Liver (tissue), 9 donors: ENCODE results near the gene RAPGEF1. TPM values are rescaled to one million over a fixed set of nuclear protein-coding genes. Genes with fewer than 3 reads are reported as not detected.

Experiments used
- DNase-seq: peaks from one replicate; pipeline ENCODE4 v3.0.0-alpha.2; 2017; ENCODE audit warnings: low spot score
- H3K27ac ChIP-seq, 2 donors: one replicate each; pipeline ENCODE4 v1.7.0; 2013; ENCODE audit warnings: inconsistent platforms in 2 of 2, low read length in 2 of 2, control low read depth in 1 of 2, low read depth in 1 of 2, mild to moderate bottlenecking in 1 of 2
- H3K27me3 ChIP-seq, 4 donors: one replicate each; pipeline versions ENCODE4 v1.6.1 to v1.7.0; 2013; ENCODE audit warnings: low read length in 3 of 4, inconsistent platforms in 1 of 4, mild to moderate bottlenecking in 1 of 4, moderate library complexity in 1 of 4; ENCODE audit not compliant: control insufficient read depth in 4 of 4, insufficient read depth in 4 of 4
- H3K36me3 ChIP-seq, 4 donors: one replicate each; pipeline versions ENCODE4 v1.6.1 to v1.7.0; 2013; ENCODE audit warnings: low read length in 3 of 4, mild to moderate bottlenecking in 3 of 4, low read depth in 1 of 4, moderate library complexity in 1 of 4; ENCODE audit not compliant: control insufficient read depth in 4 of 4, insufficient read depth in 3 of 4
- H3K4me1 ChIP-seq, 4 donors: one replicate each; pipeline versions ENCODE4 v1.6.1 to v1.7.0; 2013; ENCODE audit warnings: low read length in 3 of 4, mild to moderate bottlenecking in 3 of 4, moderate library complexity in 1 of 4; ENCODE audit not compliant: control insufficient read depth in 4 of 4, insufficient read depth in 4 of 4
- H3K4me3 ChIP-seq, 3 donors: one replicate each; pipeline versions ENCODE4 v1.6.1 to v1.7.0; 2013; ENCODE audit warnings: low read length in 3 of 3, control low read depth in 1 of 3, low read depth in 1 of 3, mild to moderate bottlenecking in 1 of 3
- H3K9ac ChIP-seq, 2 donors: one replicate each; pipeline ENCODE4 v1.7.0; 2013; ENCODE audit warnings: low read length in 2 of 2, mild to moderate bottlenecking in 2 of 2, moderate library complexity in 2 of 2, control low read depth in 1 of 2, low read depth in 1 of 2
- H3K9me3 ChIP-seq, 4 donors: one replicate each; pipeline versions ENCODE4 v1.6.1 to v1.7.0; 2013; ENCODE audit warnings: low read length in 3 of 4; ENCODE audit not compliant: control insufficient read depth in 4 of 4
- ATF3 ChIP-seq: IDR thresholded peaks from 2 replicates; pipeline ENCODE4 v1.6.1; 2016; ENCODE audit warnings: antibody characterized with exemption
- EGR1 ChIP-seq, 2 donors: IDR thresholded peaks; 2 replicates each; pipeline ENCODE4 v1.6.1; 2016 to 2018; ENCODE audit warnings: antibody characterized with exemption in 2 of 2, low read depth in 2 of 2
- FOXA1 ChIP-seq: IDR thresholded peaks from 2 replicates; pipeline ENCODE4 v1.6.1; 2016; ENCODE audit warnings: antibody characterized with exemption
- FOXA2 ChIP-seq: IDR thresholded peaks from 2 replicates; pipeline ENCODE4 v1.6.1; 2016; ENCODE audit warnings: antibody characterized with exemption
- GABPA ChIP-seq, 2 donors: IDR thresholded peaks in 1 of 2; conservative IDR thresholded peaks in 1 of 2; 2 replicates each; pipeline ENCODE4 v1.6.1; 2016; ENCODE audit warnings: antibody characterized with exemption in 2 of 2, mild to moderate bottlenecking in 1 of 2, moderate library complexity in 1 of 2
- HNF4A ChIP-seq, 2 donors: conservative IDR thresholded peaks; 2 replicates each; pipeline ENCODE4 v1.6.1; 2016; ENCODE audit warnings: antibody characterized with exemption in 2 of 2, mild to moderate bottlenecking in 2 of 2
- JUND ChIP-seq, 2 donors: IDR thresholded peaks; 2 replicates each; pipeline ENCODE4 v1.6.1; 2016; ENCODE audit warnings: antibody characterized with exemption in 2 of 2
- RAD21 ChIP-seq, 2 donors: IDR thresholded peaks; 2 replicates each; pipeline ENCODE4 v1.6.1; 2016; ENCODE audit warnings: antibody characterized with exemption in 2 of 2, mild to moderate bottlenecking in 2 of 2
- RXRA ChIP-seq, 2 donors: IDR thresholded peaks; 2 replicates each; pipeline ENCODE4 v1.6.1; 2017 to 2018; ENCODE audit warnings: antibody characterized with exemption in 2 of 2, mild to moderate bottlenecking in 1 of 2
- TAF1 ChIP-seq: conservative IDR thresholded peaks from 2 replicates; pipeline ENCODE4 v1.6.1; 2016; ENCODE audit warnings: antibody characterized with exemption, mild to moderate bottlenecking
- YY1 ChIP-seq: IDR thresholded peaks from 2 replicates; pipeline ENCODE4 v1.6.1; 2016; ENCODE audit warnings: antibody characterized with exemption, mild to moderate bottlenecking
- ZBTB33 ChIP-seq: IDR thresholded peaks from 2 replicates; pipeline ENCODE4 v1.6.1; 2016; ENCODE audit warnings: antibody characterized with exemption
- WGBS: extraction: QIAGEN DNeasy Blood & Tissue Kit; methylation state at CpG from one replicate; pipeline ENCODE4 v1.1.7; 2013; 5-methylcytosine and 5-hydroxymethylcytosine counted together
- polyA plus RNA-seq, 2 donors: library from polyadenylated mRNA; stranded (reverse) in 1 of 2; unstranded in 1 of 2; fragments of 200-250 nt in 1 of 2; fragments of >200 nt in 1 of 2; fragmentation: Nextera tagmentation in 1 of 2; extraction: Ambion mirVana in 1 of 2; gene quantifications; one replicate each; pipeline versions ENCODE4 v1.2.1 to v1.2.3, GENCODE V29; 2013 to 2015
- total RNA-seq, 2 donors: library from RNA; depleted of rRNA; stranded (reverse); fragments of >200 nt; gene quantifications; one replicate each; pipeline ENCODE4 v1.2.3, GENCODE V29; 2014
- TF ChIP-seq, protein P1 (sequence below): fragments of 150-350 bp; IDR thresholded peaks from 2 replicates; pipeline ENCODE4 v1.5.1; 2017; ENCODE audit warnings: improper control_type of control experiment, low read depth, low read length; ENCODE audit not compliant: missing input control
- TF ChIP-seq, protein P2 (sequence below): IDR thresholded peaks from 2 replicates; pipeline ENCODE4 v1.6.1; 2016; ENCODE audit warnings: antibody characterized with exemption
- donor health status: healthy.
- donor health status: healthy.
- donor health status: healthy.
- donor health status: healthy.
- donor health status: healthy.

Gene RAPGEF1, protein sequence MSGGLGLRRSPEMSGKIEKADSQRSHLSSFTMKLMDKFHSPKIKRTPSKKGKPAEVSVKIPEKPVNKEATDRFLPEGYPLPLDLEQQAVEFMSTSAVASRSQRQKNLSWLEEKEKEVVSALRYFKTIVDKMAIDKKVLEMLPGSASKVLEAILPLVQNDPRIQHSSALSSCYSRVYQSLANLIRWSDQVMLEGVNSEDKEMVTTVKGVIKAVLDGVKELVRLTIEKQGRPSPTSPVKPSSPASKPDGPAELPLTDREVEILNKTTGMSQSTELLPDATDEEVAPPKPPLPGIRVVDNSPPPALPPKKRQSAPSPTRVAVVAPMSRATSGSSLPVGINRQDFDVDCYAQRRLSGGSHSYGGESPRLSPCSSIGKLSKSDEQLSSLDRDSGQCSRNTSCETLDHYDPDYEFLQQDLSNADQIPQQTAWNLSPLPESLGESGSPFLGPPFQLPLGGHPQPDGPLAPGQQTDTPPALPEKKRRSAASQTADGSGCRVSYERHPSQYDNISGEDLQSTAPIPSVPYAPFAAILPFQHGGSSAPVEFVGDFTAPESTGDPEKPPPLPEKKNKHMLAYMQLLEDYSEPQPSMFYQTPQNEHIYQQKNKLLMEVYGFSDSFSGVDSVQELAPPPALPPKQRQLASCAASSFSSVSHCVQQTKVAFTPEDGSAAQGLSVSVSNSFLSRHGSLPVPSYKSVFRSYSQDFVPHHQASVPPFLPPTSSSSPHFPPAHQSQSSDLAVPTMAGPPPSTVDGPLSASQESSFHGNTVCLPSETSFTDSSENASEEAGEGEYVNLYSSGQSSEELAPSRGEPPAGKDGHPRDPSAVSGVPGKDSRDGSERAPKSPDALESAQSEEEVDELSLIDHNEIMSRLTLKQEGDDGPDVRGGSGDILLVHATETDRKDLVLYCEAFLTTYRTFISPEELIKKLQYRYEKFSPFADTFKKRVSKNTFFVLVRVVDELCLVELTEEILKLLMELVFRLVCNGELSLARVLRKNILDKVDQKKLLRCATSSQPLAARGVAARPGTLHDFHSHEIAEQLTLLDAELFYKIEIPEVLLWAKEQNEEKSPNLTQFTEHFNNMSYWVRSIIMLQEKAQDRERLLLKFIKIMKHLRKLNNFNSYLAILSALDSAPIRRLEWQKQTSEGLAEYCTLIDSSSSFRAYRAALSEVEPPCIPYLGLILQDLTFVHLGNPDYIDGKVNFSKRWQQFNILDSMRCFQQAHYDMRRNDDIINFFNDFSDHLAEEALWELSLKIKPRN (N-terminal part only)
- total RNA-seq: 10 to 100 TPM; 14.1 to 19.6 TPM
- 10 to 100 TPM in 1 of 2 donors, 1 to 10 TPM in 1; 5.6 to 19.7 TPM for polyA plus RNA-seq

- H3K27ac ChIP-seq: peak within 1 kb of the TSS; percentile 77 to 88
- no peaks in the 10 kb centered on the region for H3K27me3 ChIP-seq
- H3K9me3 ChIP-seq: no peaks in the 10 kb centered on the region
- WGBS: 7% methylated on average over 69 of the region's 69 CpGs
- H3K4me3 ChIP-seq: peak within 1 kb of the TSS; percentile 57 to 84 (median 78)
- TF ChIP-seq YY1 (no peak), GABPA (IDR thresholded peaks at IDR 0.05 in 1 of 2, conservative IDR thresholded peaks at IDR 0.05 in 1 of 2) (no peak), RAD21 (IDR thresholded peaks at IDR 0.05) (peak; percentile 54 to 76), RXRA (IDR thresholded peaks at IDR 0.05) (no peak), EGR1 (IDR thresholded peaks at IDR 0.05; ENCODE audit: low read depth in 2 of 2) (no peak), FOXA2 (no peak), FOXA1 (no peak), ZBTB33 (no peak)
- TF ChIP-seq, protein P1, sequence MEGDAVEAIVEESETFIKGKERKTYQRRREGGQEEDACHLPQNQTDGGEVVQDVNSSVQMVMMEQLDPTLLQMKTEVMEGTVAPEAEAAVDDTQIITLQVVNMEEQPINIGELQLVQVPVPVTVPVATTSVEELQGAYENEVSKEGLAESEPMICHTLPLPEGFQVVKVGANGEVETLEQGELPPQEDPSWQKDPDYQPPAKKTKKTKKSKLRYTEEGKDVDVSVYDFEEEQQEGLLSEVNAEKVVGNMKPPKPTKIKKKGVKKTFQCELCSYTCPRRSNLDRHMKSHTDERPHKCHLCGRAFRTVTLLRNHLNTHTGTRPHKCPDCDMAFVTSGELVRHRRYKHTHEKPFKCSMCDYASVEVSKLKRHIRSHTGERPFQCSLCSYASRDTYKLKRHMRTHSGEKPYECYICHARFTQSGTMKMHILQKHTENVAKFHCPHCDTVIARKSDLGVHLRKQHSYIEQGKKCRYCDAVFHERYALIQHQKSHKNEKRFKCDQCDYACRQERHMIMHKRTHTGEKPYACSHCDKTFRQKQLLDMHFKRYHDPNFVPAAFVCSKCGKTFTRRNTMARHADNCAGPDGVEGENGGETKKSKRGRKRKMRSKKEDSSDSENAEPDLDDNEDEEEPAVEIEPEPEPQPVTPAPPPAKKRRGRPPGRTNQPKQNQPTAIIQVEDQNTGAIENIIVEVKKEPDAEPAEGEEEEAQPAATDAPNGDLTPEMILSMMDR: peak; percentile 99
- TF ChIP-seq, protein P2, sequence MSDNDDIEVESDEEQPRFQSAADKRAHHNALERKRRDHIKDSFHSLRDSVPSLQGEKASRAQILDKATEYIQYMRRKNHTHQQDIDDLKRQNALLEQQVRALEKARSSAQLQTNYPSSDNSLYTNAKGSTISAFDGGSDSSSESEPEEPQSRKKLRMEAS: no peak
- H3K4me1 ChIP-seq: peaks cover 18 to 40% (median 31%) of the 10 kb centered on the region in 4 donors
- no peaks in the 10 kb centered on the region for H3K36me3 ChIP-seq
- peak within 1 kb of the TSS; percentile 69 to 92 for H3K9ac ChIP-seq
- DNase-seq: peak; percentile 88
Observed at GRCh38 chr9:131739959-131740648, at the start of gene RAPGEF1. Gene RAPGEF1, minus strand, starts transcription at chr9:131740076. Its CDS starts 246 bp downstream, at chr9:131739830.

- Histone ChIP-seq H3K4me3 (no peak overlapping the region), H3K36me3 (no peaks in the 10 kb centered on the region), H3K27me3 (peaks cover 0 to 11% (median under 1%) of the 10 kb centered on the region in 4 donors), H3K9me3 (peaks cover 0 to 5% (median 3%) of the 10 kb centered on the region in 4 donors), H3K27ac (no peak overlapping the region), H3K4me1 (no peaks in the 10 kb centered on the region), H3K9ac (no peak overlapping the region)
- DNase-seq: no peak
- WGBS: 62% methylated on average over 1 of the region's 1 CpG
- TF ChIP-seq EGR1 (IDR thresholded peaks at IDR 0.05; ENCODE audit: low read depth in 2 of 2): no peak
- TF ChIP-seq GABPA (IDR thresholded peaks at IDR 0.05 in 1 of 2, conservative IDR thresholded peaks at IDR 0.05 in 1 of 2): no peak
- TF ChIP-seq YY1: no peak
- TF ChIP-seq JUND (IDR thresholded peaks at IDR 0.05): no peak
- no peak for TF ChIP-seq RXRA (IDR thresholded peaks at IDR 0.05)
- TF ChIP-seq FOXA2: no peak
- TF ChIP-seq TAF1: no peak
- TF ChIP-seq RAD21 (IDR thresholded peaks at IDR 0.05): no peak
- no peak for TF ChIP-seq ATF3
- no peak for TF ChIP-seq ZBTB33
- no peak for TF ChIP-seq FOXA1
- TF ChIP-seq HNF4A (conservative IDR thresholded peaks at IDR 0.05): no peak
- TF ChIP-seq, protein P1: no peak
Observed at GRCh38 chr9:131788851-131789250, 49.0 kb upstream of the RAPGEF1 start.
